T-helper 2 cell treated with Interferon-gamma antibody and Interleukin-4, amounts not matched to agents 5 μg/mL and 100 μg/mL, for 36 hours (primary cell): ENCODE results near the gene RHOBTB1.

Source experiments
- DNase-seq: peaks from one replicate; pipeline ENCODE4 v3.0.0; 2021; ENCODE audit warnings: low spot score
- H3K27ac Mint-ChIP-seq: one replicate; pipeline ENCODE4 v1.8.0; 2021; ENCODE audit warnings: mild to moderate bottlenecking, mixed read lengths
- H3K27me3 Mint-ChIP-seq: one replicate; pipeline ENCODE4 v1.8.0; 2021; ENCODE audit warnings: low read depth, mixed read lengths
- H3K36me3 Mint-ChIP-seq: one replicate; pipeline ENCODE4 v1.8.0; 2021; ENCODE audit warnings: low read depth, mixed read lengths
- H3K4me1 Mint-ChIP-seq: one replicate; pipeline ENCODE4 v1.8.0; 2021; ENCODE audit warnings: low read depth, mixed read lengths
- H3K4me3 Mint-ChIP-seq: one replicate; pipeline ENCODE4 v1.8.0; 2022; ENCODE audit warnings: mild to moderate bottlenecking, moderate library complexity, mixed read lengths
- H3K9me3 Mint-ChIP-seq: one replicate; pipeline ENCODE4 v1.8.0; 2021; ENCODE audit warnings: mixed read lengths

Gene RHOBTB1

GRCh38 chr10:60957667-60958221 lies 13.8 kb upstream of the RHOBTB1 start:
- Mint-ChIP-seq H3K27ac (no peak overlapping the region), H3K4me3 (no peak overlapping the region), H3K4me1 (no peaks in the 10 kb centered on the region), H3K36me3 (no peaks in the 10 kb centered on the region), H3K9me3 (no peaks in the 10 kb centered on the region), H3K27me3 (peaks cover 41% of the 10 kb centered on the region)
- no peak for DNase-seq

DNA sequence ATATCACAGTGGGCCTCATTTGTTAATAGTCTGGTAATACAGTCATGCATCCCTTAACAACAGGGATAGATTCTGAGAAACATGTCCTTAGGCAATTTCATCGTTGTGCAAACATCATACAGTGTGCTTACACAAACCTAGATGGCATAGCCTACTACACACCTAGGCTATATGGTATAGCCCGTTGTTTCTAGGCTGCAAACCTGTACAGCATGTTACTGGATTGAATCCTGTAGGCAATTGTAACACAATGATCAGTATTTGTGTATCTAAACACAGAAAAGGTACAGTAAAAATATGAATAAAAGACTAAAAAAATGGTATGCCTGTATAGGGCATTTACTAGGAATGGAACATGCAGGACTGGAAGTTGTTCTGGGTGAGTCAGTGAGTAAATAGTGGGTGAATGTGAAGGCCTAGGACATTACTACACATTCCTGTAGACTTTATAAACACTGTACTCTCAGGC lies 12.0 kb upstream of the RHOBTB1 start:
- Mint-ChIP-seq H3K27me3 (peaks cover 35% of the 10 kb centered on the region), H3K4me1 (no peaks in the 10 kb centered on the region), H3K27ac (no peak overlapping the region), H3K4me3 (no peak overlapping the region), H3K9me3 (no peaks in the 10 kb centered on the region), H3K36me3 (no peaks in the 10 kb centered on the region)
- DNase-seq, result no peak

DNA sequence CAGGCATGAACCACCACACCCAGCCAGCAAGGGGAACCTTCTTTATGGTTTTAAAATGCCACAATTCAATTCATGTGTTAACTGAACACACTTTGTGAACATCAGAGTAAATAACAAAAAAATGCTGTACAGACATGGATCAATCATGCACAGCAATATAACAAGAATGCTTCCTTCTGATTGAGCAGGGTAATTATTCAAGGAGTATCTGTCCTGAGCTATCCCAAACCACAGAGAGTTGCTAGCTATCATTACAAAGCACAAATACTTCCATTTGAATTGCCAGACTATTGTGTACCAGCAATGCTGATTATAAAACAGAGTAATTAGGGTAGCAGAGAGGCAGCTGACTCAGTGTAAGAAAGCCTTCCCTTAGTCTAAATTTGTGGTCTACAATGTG lies 11.3 kb upstream of the RHOBTB1 start:
- peaks cover 34% of the 10 kb centered on the region for H3K27me3 Mint-ChIP-seq
- H3K36me3 Mint-ChIP-seq, result no peaks in the 10 kb centered on the region
- DNase-seq, result no peak
- no peak overlapping the region for H3K4me3 Mint-ChIP-seq
- H3K27ac Mint-ChIP-seq, result no peak overlapping the region
- no peaks in the 10 kb centered on the region for H3K4me1 Mint-ChIP-seq
- no peaks in the 10 kb centered on the region for H3K9me3 Mint-ChIP-seq

DNA sequence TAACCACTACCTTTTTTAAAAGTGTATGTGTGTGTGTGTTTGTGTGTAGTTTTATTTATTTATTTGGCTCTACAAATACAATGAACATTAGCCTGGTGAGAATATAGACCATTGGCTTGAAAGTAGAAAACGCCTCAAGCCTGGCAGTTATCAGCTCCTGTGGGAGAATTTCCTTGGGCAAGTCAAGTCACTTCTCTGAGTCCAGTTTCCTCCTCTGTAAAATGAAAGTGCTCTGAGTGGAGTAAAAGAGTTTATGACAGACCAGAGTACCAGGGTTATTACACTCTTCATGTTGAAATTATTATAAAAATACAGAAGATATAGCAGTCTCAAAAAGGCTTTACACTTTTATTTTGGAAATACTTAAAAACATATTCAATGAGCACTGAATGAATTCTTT lies 10.1 kb upstream of the RHOBTB1 start:
- no peaks in the 10 kb centered on the region for H3K9me3 Mint-ChIP-seq
- no peak overlapping the region for H3K27ac Mint-ChIP-seq
- no peak for DNase-seq
- H3K4me1 Mint-ChIP-seq, result no peaks in the 10 kb centered on the region
- no peak overlapping the region for H3K4me3 Mint-ChIP-seq
- H3K27me3 Mint-ChIP-seq, result peaks cover 35% of the 10 kb centered on the region
- no peaks in the 10 kb centered on the region for H3K36me3 Mint-ChIP-seq

DNA sequence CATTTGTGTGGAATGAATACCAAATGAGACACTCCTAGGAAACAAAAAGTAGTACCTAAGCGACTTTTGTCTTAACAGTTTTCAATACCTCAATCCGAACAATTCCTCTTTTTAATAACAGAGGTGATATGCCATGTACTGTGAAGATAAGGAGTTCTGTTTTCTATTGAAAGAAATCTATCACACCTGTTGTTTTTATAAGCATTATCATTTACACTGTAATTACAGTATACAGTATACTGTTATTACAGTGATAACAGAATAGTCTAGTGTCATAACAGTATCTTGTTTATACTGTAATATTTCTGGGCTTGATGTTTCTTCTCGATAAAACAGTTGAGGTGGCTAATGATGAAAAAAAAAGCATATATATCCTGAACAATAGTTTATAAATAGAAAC lies 9.4 kb upstream of the RHOBTB1 start:
- no peak for DNase-seq

DNA sequence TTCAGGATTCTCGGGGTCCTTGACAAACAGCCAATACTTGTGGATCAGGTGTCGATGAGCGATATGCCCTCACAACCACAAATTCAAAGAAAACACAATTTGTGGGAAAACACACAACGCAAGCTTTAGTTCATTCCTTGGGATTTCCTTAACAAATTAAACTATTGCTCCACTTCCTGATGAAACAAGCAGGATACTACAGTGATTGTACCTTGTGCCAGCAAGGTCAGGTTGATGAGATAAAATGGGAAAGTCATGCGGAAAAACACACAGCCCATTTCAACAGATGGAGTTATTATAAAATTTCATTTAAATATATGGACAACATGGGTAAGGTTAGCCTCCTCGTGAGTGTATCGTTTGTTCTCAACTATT lies 8.8 kb upstream of the RHOBTB1 start:
- Mint-ChIP-seq H3K4me1 (no peaks in the 10 kb centered on the region), H3K27me3 (peaks cover 38% of the 10 kb centered on the region), H3K27ac (no peak overlapping the region), H3K9me3 (no peaks in the 10 kb centered on the region), H3K4me3 (no peak overlapping the region), H3K36me3 (no peaks in the 10 kb centered on the region)
- no peak for DNase-seq

More for the DNA sequence above, 9.4 kb upstream of the RHOBTB1 start:
- no peak overlapping the region for H3K27ac Mint-ChIP-seq
- peaks cover 35% of the 10 kb centered on the region for H3K27me3 Mint-ChIP-seq
- no peaks in the 10 kb centered on the region for H3K4me1 Mint-ChIP-seq
- no peak overlapping the region for H3K4me3 Mint-ChIP-seq
- no peaks in the 10 kb centered on the region for H3K36me3 Mint-ChIP-seq
- no peaks in the 10 kb centered on the region for H3K9me3 Mint-ChIP-seq

GRCh38 chr10:60952067-60952845 lies 8.3 kb upstream of the RHOBTB1 start:
- no peaks in the 10 kb centered on the region for H3K4me1 Mint-ChIP-seq
- no peak overlapping the region for H3K4me3 Mint-ChIP-seq
- peaks cover 42% of the 10 kb centered on the region for H3K27me3 Mint-ChIP-seq
- no peaks in the 10 kb centered on the region for H3K36me3 Mint-ChIP-seq
- no peaks in the 10 kb centered on the region for H3K9me3 Mint-ChIP-seq
- no peak overlapping the region for H3K27ac Mint-ChIP-seq
- no peak for DNase-seq

- Mint-ChIP-seq H3K4me3 (no peak overlapping the region), H3K27ac (no peak overlapping the region), H3K4me1 (no peaks in the 10 kb centered on the region), H3K9me3 (no peaks in the 10 kb centered on the region), H3K36me3 (no peaks in the 10 kb centered on the region), H3K27me3 (peaks cover 52% of the 10 kb centered on the region)
- DNase-seq, result no peak
Measured at GRCh38 chr10:60951272-60951724, 7.3 kb upstream of the RHOBTB1 start.

DNA sequence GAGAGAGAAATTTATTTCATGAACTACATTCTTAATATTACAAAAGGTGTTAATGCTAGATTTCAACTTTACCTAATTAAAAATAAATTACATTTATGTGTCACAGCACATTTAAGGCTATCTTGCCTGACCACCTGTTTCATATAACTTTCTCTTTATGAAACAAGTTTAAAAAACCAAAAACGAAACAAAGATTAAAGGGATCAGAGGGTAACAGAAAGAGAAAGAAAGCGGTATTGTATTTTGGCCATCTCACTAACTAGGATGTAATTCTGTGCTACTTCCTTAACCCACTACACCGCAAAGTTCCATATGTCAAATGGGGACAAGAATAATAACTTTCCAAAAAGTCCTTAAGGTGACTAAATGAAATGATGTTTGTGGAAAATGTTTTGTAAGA lies 6.3 kb upstream of the RHOBTB1 start:
- H3K4me3 Mint-ChIP-seq, result no peak overlapping the region
- DNase-seq, result no peak
- no peaks in the 10 kb centered on the region for H3K4me1 Mint-ChIP-seq
- peaks cover 59% of the 10 kb centered on the region for H3K27me3 Mint-ChIP-seq
- H3K36me3 Mint-ChIP-seq, result no peaks in the 10 kb centered on the region
- H3K9me3 Mint-ChIP-seq, result no peaks in the 10 kb centered on the region
- H3K27ac Mint-ChIP-seq, result no peak overlapping the region

- H3K27me3 Mint-ChIP-seq, result peaks cover 65% of the 10 kb centered on the region
- no peak overlapping the region for H3K27ac Mint-ChIP-seq
- no peak for DNase-seq
- no peaks in the 10 kb centered on the region for H3K9me3 Mint-ChIP-seq
- H3K36me3 Mint-ChIP-seq, result no peaks in the 10 kb centered on the region
- no peak overlapping the region for H3K4me3 Mint-ChIP-seq
- H3K4me1 Mint-ChIP-seq, result peaks cover 2% of the 10 kb centered on the region
Measured at GRCh38 chr10:60948851-60949250, 4.9 kb upstream of the RHOBTB1 start.

- Mint-ChIP-seq H3K27ac (no peak overlapping the region), H3K36me3 (no peaks in the 10 kb centered on the region), H3K4me1 (peaks cover 7% of the 10 kb centered on the region), H3K27me3 (peaks cover 83% of the 10 kb centered on the region), H3K9me3 (no peaks in the 10 kb centered on the region), H3K4me3 (peak overlapping the region; percentile 74)
- DNase-seq, result no peak
Measured at GRCh38 chr10:60944910-60945297, 919 bp upstream of the RHOBTB1 start.

GRCh38 chr10:60943316-60944057 lies 498 bp downstream of the RHOBTB1 start:
- Mint-ChIP-seq H3K4me3 (peak overlapping the region; percentile 70), H3K36me3 (no peaks in the 10 kb centered on the region), H3K27me3 (peaks cover 86% of the 10 kb centered on the region), H3K4me1 (peaks cover 7% of the 10 kb centered on the region), H3K27ac (no peak overlapping the region), H3K9me3 (no peaks in the 10 kb centered on the region)
- peak; percentile 6 for DNase-seq

DNA sequence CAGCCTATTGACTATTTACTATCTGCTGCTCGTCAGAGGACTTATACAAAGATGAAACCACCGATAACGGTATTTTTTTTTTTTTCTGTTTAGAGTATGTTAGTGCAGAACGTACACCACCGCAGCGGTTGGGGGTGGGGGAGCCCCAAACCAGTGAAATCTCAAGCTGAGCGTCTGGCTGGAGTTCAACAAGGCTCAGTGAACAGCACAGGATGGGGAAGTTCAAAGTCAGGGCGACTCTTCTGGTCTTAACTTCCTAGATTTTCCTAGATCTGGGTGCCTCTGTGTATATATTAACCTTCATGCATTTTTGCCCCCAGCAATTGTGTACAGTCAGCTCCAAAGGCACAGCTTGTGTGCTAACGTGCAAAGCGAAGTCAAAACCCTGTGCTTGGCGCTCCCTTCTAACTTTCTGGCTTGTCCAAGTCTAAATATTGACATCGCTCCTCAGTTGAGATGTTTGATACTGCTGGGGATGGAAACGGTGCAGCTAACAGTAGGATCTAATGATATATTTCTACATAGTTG lies 1.1 kb downstream of the RHOBTB1 start:
- Mint-ChIP-seq H3K4me3 (peak overlapping the region; percentile 70), H3K27me3 (peaks cover 84% of the 10 kb centered on the region), H3K27ac (no peak overlapping the region), H3K36me3 (no peaks in the 10 kb centered on the region), H3K9me3 (no peaks in the 10 kb centered on the region), H3K4me1 (peaks cover 7% of the 10 kb centered on the region)
- peak; percentile 64 for DNase-seq
